WERI-Rb-1 (cell line): ENCODE measurements around the gene DNAI2.
A peak's percentile ranks its signal among the peaks of the same experiment; 100 is the strongest.

Experiments
- DNase-seq: peaks from one replicate; pipeline ENCODE4 v3.0.0-alpha.2; 2020
- H3K27ac ChIP-seq: fragments of 250-450 bp; sonication (Bioruptor Pico); 2 replicates; pipeline ENCODE4 v1.5.1; 2020; ENCODE audit warnings: mild to moderate bottlenecking, moderate library complexity
- H3K27me3 ChIP-seq: fragments of 250-450 bp; sonication (Bioruptor Pico); 2 replicates; pipeline ENCODE4 v1.5.1; 2021; ENCODE audit warnings: mild to moderate bottlenecking, low read depth, moderate library complexity; ENCODE audit not compliant: insufficient read depth, severe bottlenecking
- H3K36me3 ChIP-seq: fragments of 250-450 bp; sonication (Bioruptor Pico); 2 replicates; pipeline ENCODE4 v1.5.1; 2020; ENCODE audit warnings: mild to moderate bottlenecking, moderate library complexity
- H3K4me3 ChIP-seq: 2 replicates; pipeline ENCODE4 v1.5.1; 2011; ENCODE audit warnings: low read depth, mild to moderate bottlenecking, control low read depth, low read length
- H3K9me3 ChIP-seq: fragments of 250-450 bp; sonication (Bioruptor Pico); 2 replicates; pipeline ENCODE4 v1.5.1; 2021; ENCODE audit warnings: mild to moderate bottlenecking, moderate library complexity; ENCODE audit not compliant: severe bottlenecking
- TF ChIP-seq, protein P1 (sequence below): IDR thresholded peaks from 2 replicates; pipeline ENCODE4 v1.5.1; 2011; ENCODE audit warnings: low read depth, mild to moderate bottlenecking, control low read depth, inconsistent platforms, low read length

DNAI2 gene

DNA sequence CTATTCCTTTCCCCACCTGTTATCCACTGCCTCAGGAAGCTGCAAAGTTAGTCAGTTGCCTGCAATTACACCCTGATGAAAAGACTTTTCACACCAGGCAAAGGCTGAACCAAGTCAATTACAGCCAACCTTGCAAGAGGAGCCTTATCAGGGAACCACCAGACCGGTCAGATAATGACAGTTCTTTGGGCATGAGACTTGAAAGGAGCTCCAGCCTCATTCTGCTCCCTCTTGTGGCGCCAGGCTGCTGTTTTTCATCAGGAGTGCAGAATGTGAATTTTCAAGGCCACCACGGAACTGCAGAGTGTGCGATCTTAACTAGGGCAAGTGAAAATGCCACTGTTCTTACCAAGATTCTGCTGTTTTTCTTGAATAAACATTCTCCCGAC is 22.5 kb downstream of the DNAI2 start:
- H3K4me3 ChIP-seq: no peak overlapping the region
- no peaks in the 10 kb centered on the region for H3K27me3 ChIP-seq
- peak; percentile 87 for DNase-seq
- no peaks in the 10 kb centered on the region for H3K36me3 ChIP-seq
- H3K9me3 ChIP-seq: peaks cover 2% of the 10 kb centered on the region
- TF ChIP-seq, protein P1, sequence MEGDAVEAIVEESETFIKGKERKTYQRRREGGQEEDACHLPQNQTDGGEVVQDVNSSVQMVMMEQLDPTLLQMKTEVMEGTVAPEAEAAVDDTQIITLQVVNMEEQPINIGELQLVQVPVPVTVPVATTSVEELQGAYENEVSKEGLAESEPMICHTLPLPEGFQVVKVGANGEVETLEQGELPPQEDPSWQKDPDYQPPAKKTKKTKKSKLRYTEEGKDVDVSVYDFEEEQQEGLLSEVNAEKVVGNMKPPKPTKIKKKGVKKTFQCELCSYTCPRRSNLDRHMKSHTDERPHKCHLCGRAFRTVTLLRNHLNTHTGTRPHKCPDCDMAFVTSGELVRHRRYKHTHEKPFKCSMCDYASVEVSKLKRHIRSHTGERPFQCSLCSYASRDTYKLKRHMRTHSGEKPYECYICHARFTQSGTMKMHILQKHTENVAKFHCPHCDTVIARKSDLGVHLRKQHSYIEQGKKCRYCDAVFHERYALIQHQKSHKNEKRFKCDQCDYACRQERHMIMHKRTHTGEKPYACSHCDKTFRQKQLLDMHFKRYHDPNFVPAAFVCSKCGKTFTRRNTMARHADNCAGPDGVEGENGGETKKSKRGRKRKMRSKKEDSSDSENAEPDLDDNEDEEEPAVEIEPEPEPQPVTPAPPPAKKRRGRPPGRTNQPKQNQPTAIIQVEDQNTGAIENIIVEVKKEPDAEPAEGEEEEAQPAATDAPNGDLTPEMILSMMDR: peak; percentile 86
- peak overlapping the region; percentile 33; the same call in 1 of the 2 replicates for H3K27ac ChIP-seq

DNA sequence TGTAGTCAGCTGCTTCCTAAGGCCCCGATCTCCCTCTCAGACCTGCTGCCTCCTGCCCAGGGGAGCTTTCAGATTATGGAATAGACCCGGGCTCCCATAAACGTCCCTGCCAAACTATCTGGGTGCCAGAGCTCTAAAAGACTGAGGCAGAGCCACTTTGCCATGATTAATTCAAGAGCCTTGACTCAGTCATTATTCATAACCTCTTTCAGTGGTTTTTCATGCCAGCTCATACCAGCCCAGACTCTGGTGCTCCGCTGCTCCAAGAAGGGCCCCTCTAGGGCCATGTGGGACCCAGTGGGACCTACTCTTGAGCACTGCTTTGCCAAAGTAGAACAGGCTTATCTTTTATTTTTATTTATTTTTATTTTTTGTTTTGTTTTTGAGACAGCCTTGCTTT is 23.9 kb downstream of the DNAI2 start:
- Histone ChIP-seq H3K36me3 (no peaks in the 10 kb centered on the region), H3K4me3 (no peak overlapping the region), H3K27ac (no peak overlapping the region), H3K9me3 (peaks cover 2% of the 10 kb centered on the region), H3K27me3 (no peaks in the 10 kb centered on the region)
- TF ChIP-seq, protein P1: no peak
- no peak for DNase-seq

DNA sequence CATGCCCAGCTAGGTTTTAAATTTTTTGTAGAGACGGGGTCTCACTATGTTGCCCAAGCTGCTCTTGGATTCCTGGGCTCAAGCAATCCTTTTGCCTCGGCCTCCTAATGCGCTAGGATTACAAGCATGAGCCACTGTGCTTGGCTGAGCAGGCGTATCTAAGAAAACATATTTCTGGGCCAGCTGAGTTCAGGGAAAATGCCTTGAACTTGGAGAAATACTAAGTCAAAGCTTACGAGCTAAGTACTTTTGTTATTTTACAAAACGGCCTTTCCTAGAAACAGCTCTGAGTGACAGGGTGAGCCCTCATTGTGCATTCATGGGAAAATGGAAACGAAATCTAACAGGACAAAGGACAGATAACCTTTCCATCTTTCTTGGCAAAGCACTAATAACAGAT is 24.7 kb downstream of the DNAI2 start:
- Histone ChIP-seq H3K4me3 (no peak overlapping the region), H3K9me3 (peaks cover 1% of the 10 kb centered on the region), H3K36me3 (no peaks in the 10 kb centered on the region), H3K27me3 (no peaks in the 10 kb centered on the region), H3K27ac (no peak overlapping the region)
- no peak for DNase-seq
- TF ChIP-seq, protein P1: no peak

DNA sequence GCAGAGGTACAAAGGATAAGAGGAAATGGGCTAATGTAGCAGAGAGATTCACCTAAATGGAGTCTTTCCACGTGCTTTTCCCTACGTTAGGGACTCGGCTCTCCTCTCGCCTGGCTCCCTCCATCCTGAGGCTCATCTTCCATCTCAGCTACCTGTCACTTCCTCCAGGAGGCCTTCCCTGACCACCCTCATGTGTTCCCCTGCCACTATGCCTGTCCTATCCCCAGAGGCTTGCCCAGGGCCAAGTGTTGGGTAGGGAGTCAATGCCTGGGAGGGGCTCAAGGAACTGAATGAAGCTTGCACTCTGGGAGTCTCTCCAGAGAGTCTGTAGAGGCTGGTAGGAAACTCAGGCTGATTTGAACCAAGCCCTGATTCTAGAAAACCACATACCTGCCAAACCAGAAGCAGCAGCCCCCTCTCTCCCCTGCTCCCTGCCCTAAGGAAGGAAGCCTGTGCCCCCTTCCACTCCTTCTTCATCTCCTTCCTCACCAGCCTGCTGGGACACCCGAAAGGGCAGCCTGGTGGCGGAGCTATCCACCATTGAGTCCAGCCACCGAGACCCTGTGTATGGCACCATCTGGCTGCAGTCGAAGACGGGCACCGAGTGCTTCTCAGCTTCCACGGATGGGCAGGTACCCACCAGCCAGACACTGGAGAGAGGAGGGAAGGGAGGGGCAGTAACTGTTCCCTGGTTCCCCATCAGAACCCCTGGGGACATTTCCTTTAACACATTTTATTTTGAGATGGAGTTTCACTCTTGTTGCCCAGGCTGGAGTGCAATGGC is 25.4 kb downstream of the DNAI2 start:
- no peak overlapping the region for H3K4me3 ChIP-seq
- H3K27ac ChIP-seq: no peak overlapping the region
- H3K9me3 ChIP-seq: no peaks in the 10 kb centered on the region
- DNase-seq: no peak
- no peaks in the 10 kb centered on the region for H3K27me3 ChIP-seq
- H3K36me3 ChIP-seq: no peaks in the 10 kb centered on the region
- TF ChIP-seq, protein P1: no peak

DNA sequence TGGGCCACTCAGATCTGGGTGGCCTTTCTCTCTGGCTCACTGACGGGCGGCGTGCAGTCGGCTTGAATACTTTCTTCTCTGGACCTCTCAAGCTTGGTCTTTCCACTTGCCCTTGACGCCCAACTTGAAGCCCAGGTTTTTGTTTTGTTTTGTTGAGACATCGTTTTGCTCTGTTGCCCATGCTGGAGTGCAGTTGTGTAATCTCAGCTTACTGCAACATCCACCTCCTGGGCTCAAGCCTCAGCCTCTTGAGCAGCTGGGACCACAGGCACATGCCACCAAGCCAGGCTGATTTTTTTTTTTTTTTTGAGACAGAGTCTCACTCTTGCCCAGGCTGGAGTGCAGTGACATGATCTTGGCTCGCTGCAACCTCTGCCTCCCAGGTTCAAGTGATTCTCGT is 29.3 kb downstream of the DNAI2 start:
- H3K9me3 ChIP-seq: peaks cover 2% of the 10 kb centered on the region
- no peaks in the 10 kb centered on the region for H3K36me3 ChIP-seq
- H3K27me3 ChIP-seq: no peaks in the 10 kb centered on the region
- DNase-seq: no peak
- H3K27ac ChIP-seq: no peak overlapping the region
- TF ChIP-seq, protein P1: no peak
- H3K4me3 ChIP-seq: no peak overlapping the region

DNA sequence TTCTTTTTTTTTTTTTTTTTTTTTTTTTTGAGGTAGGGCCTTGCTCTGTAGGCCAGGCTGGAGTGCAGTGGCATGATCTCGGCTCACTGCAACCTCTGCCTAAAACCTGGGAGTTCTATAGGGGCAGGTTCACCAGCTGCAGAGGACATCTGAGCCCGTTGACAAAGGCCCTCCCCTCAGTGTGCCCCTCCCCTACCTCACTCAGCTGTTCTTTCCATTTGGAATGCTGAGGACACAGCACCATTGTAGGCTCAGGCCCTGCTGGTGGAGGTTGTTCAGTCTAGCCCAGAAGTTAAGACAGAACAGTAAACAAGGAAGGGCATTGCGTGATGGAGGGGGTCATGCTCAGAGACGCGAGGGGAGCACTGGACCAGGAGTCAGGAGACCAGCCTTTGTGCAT is 30.1 kb downstream of the DNAI2 start:
- DNase-seq: no peak

More for the DNA sequence above, 30.1 kb downstream of the DNAI2 start:
- H3K36me3 ChIP-seq: no peaks in the 10 kb centered on the region
- H3K9me3 ChIP-seq: peaks cover 2% of the 10 kb centered on the region
- TF ChIP-seq, protein P1: no peak
- H3K27ac ChIP-seq: no peak overlapping the region
- H3K27me3 ChIP-seq: no peaks in the 10 kb centered on the region
- no peak overlapping the region for H3K4me3 ChIP-seq
